ENCODE measurements around the gene LNX1.

DNA sequence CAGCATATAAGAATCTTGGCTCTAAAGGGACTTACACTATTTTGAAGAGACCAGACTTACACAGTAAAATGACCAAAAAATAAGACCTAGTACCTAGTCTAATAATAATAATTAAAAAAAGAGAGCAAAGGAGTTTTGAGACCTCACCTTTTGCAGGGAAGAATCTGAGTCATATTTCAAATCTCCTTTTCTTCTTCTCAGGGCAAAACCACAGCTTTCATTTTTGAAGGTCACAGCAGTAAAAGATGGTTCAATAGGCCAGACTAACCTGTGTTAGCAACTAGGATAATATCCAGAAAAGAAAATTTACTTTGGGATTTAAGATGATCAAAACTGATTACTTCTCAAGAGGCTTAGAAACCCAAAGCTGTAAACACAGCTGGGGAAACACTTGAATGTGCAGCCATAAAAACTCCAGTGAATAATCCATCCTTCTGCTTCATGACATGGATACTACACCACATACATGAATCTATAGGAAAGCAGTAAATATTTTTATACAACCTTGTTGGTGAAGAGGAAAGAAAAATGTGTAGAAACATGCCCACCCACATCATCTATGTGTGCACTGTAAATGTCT lies 25.9 kb upstream of the LNX1 start:
- TF ChIP-seq, protein P1, sequence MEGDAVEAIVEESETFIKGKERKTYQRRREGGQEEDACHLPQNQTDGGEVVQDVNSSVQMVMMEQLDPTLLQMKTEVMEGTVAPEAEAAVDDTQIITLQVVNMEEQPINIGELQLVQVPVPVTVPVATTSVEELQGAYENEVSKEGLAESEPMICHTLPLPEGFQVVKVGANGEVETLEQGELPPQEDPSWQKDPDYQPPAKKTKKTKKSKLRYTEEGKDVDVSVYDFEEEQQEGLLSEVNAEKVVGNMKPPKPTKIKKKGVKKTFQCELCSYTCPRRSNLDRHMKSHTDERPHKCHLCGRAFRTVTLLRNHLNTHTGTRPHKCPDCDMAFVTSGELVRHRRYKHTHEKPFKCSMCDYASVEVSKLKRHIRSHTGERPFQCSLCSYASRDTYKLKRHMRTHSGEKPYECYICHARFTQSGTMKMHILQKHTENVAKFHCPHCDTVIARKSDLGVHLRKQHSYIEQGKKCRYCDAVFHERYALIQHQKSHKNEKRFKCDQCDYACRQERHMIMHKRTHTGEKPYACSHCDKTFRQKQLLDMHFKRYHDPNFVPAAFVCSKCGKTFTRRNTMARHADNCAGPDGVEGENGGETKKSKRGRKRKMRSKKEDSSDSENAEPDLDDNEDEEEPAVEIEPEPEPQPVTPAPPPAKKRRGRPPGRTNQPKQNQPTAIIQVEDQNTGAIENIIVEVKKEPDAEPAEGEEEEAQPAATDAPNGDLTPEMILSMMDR (conservative IDR thresholded peaks at IDR 0.05): no peak
- no peak for TF ChIP-seq ZFX (IDR thresholded peaks at IDR 0.05)

Measured in C4-2B (cell line).